ENCODE results near the gene GRIK5.

GRIK5 gene

GRCh38 chr19:42023943-42024260 lies 46.1 kb downstream of the GRIK5 start:
- Histone ChIP-seq H3K27me3 (ENCODE audit: insufficient read depth, low read length) (no peaks in the 10 kb centered on the region), H3F3A (ENCODE audit: insufficient read depth, low read length) (no peaks in the 10 kb centered on the region)

GRCh38 chr19:42023121-42023942 lies 46.7 kb downstream of the GRIK5 start:
- H2AFZ ChIP-seq (ENCODE audit: low read length): no peak overlapping the region
- no peaks in the 10 kb centered on the region for H3K9me3 ChIP-seq (ENCODE audit: low read length)
- no peaks in the 10 kb centered on the region for H3K36me3 ChIP-seq (ENCODE audit: insufficient read depth, low read length)
- no peak overlapping the region for H3K4me3 ChIP-seq (ENCODE audit: low read depth, low read length, poor library complexity, severe bottlenecking)
- no peak overlapping the region for H3K27ac ChIP-seq (ENCODE audit: low read depth, low read length, poor library complexity, severe bottlenecking)
- no peak overlapping the region for H3K9ac ChIP-seq (ENCODE audit: low read length)
- H3F3A ChIP-seq (ENCODE audit: insufficient read depth, low read length): no peaks in the 10 kb centered on the region
- no peak overlapping the region for H3K4me2 ChIP-seq (ENCODE audit: low read length)
- no peaks in the 10 kb centered on the region for H3K9me2 ChIP-seq (ENCODE audit: low read depth, low read length)
- no peaks in the 10 kb centered on the region for H3K4me1 ChIP-seq (ENCODE audit: insufficient read depth, low read length, severe bottlenecking)
- no peaks in the 10 kb centered on the region for H3K79me2 ChIP-seq (ENCODE audit: insufficient read depth, low read length)
- H4K20me1 ChIP-seq (ENCODE audit: insufficient read depth, low read length): no peaks in the 10 kb centered on the region
- TF ChIP-seq, protein P1, sequence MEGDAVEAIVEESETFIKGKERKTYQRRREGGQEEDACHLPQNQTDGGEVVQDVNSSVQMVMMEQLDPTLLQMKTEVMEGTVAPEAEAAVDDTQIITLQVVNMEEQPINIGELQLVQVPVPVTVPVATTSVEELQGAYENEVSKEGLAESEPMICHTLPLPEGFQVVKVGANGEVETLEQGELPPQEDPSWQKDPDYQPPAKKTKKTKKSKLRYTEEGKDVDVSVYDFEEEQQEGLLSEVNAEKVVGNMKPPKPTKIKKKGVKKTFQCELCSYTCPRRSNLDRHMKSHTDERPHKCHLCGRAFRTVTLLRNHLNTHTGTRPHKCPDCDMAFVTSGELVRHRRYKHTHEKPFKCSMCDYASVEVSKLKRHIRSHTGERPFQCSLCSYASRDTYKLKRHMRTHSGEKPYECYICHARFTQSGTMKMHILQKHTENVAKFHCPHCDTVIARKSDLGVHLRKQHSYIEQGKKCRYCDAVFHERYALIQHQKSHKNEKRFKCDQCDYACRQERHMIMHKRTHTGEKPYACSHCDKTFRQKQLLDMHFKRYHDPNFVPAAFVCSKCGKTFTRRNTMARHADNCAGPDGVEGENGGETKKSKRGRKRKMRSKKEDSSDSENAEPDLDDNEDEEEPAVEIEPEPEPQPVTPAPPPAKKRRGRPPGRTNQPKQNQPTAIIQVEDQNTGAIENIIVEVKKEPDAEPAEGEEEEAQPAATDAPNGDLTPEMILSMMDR (IDR thresholded peaks at IDR 0.05; ENCODE audit: low read length): peak; percentile 73
- TF ChIP-seq EZH2 (IDR thresholded peaks at IDR 0.05; ENCODE audit: borderline replicate concordance, low read length): no peak
- no peaks in the 10 kb centered on the region for H3K27me3 ChIP-seq (ENCODE audit: insufficient read depth, low read length)

More at GRCh38 chr19:42023943-42024260, 46.1 kb downstream of the GRIK5 start:
- no peak overlapping the region for H3K27ac ChIP-seq (ENCODE audit: low read depth, low read length, poor library complexity, severe bottlenecking)
- no peak overlapping the region for H3K9ac ChIP-seq (ENCODE audit: low read length)
- no peaks in the 10 kb centered on the region for H3K9me3 ChIP-seq (ENCODE audit: low read length)
- H4K20me1 ChIP-seq (ENCODE audit: insufficient read depth, low read length): no peaks in the 10 kb centered on the region
- H3K9me2 ChIP-seq (ENCODE audit: low read depth, low read length): no peaks in the 10 kb centered on the region
- H3K4me3 ChIP-seq (ENCODE audit: low read depth, low read length, poor library complexity, severe bottlenecking): no peak overlapping the region
- H2AFZ ChIP-seq (ENCODE audit: low read length): no peak overlapping the region
- TF ChIP-seq, protein P1 (IDR thresholded peaks at IDR 0.05; ENCODE audit: low read length): no peak
- no peak for TF ChIP-seq EZH2 (IDR thresholded peaks at IDR 0.05; ENCODE audit: borderline replicate concordance, low read length)
- H3K4me2 ChIP-seq (ENCODE audit: low read length): no peak overlapping the region
- no peaks in the 10 kb centered on the region for H3K36me3 ChIP-seq (ENCODE audit: insufficient read depth, low read length)
- H3K4me1 ChIP-seq (ENCODE audit: insufficient read depth, low read length, severe bottlenecking): no peaks in the 10 kb centered on the region
- no peaks in the 10 kb centered on the region for H3K79me2 ChIP-seq (ENCODE audit: insufficient read depth, low read length)

DNA sequence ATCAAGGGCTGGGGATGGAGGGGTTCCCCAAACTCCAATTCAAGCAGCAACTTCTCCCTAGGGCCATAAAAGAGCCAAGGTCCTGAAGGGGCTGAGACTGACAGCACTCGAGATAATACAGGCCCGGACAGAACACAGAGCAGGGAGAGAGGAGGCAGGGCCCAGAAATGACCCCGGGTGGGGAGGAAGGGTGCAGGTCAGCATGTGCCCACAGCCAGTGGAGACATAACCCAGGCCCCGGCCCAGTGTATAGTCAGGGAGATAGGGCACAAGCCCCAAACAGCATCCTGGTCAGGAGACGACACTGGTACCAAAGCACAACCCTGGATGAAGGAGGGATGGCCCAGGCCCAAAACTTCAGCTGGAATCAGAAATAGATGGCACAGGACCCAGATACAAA lies 47.4 kb downstream of the GRIK5 start:
- no peaks in the 10 kb centered on the region for H3K27me3 ChIP-seq (ENCODE audit: insufficient read depth, low read length)
- H3K9me2 ChIP-seq (ENCODE audit: low read depth, low read length): no peaks in the 10 kb centered on the region
- no peaks in the 10 kb centered on the region for H3K9me3 ChIP-seq (ENCODE audit: low read length)
- no peaks in the 10 kb centered on the region for H4K20me1 ChIP-seq (ENCODE audit: insufficient read depth, low read length)
- H3K36me3 ChIP-seq (ENCODE audit: insufficient read depth, low read length): no peaks in the 10 kb centered on the region
- no peaks in the 10 kb centered on the region for H3K4me1 ChIP-seq (ENCODE audit: insufficient read depth, low read length, severe bottlenecking)
- no peak overlapping the region for H2AFZ ChIP-seq (ENCODE audit: low read length)
- H3F3A ChIP-seq (ENCODE audit: insufficient read depth, low read length): no peaks in the 10 kb centered on the region
- no peaks in the 10 kb centered on the region for H3K79me2 ChIP-seq (ENCODE audit: insufficient read depth, low read length)
- no peak overlapping the region for H3K4me2 ChIP-seq (ENCODE audit: low read length)
- no peak overlapping the region for H3K9ac ChIP-seq (ENCODE audit: low read length)
- TF ChIP-seq, protein P1 (IDR thresholded peaks at IDR 0.05; ENCODE audit: low read length): no peak
- TF ChIP-seq EZH2 (IDR thresholded peaks at IDR 0.05; ENCODE audit: borderline replicate concordance, low read length): no peak
- no peak overlapping the region for H3K27ac ChIP-seq (ENCODE audit: low read depth, low read length, poor library complexity, severe bottlenecking)
- H3K4me3 ChIP-seq (ENCODE audit: low read depth, low read length, poor library complexity, severe bottlenecking): no peak overlapping the region

Measured in OCI-LY1 (cell line).